ENCODE measurements around the gene P2RX5.
"Not testable (repeated sequence)": the region's sequence is repeated elsewhere in the genome, so short reads cannot be mapped to it uniquely, and the experiment has no call there.

P2RX5 gene

GRCh38 chr17:3712811-3713463, 17.0 kb upstream of the P2RX5 start:
- no peak for DNase-seq (ENCODE audit: low read depth in 1 of 2, low spot score in 1 of 2)

GRCh38 chr17:3710951-3711383, 15.0 kb upstream of the P2RX5 start:
- DNase-seq (ENCODE audit: low read depth in 1 of 2, low spot score in 1 of 2), result peak in 1 of 2 donors; percentile 83

GRCh38 chr17:3708366-3708765, 12.4 kb upstream of the P2RX5 start:
- DNase-seq (ENCODE audit: low read depth in 1 of 2, low spot score in 1 of 2), result no peak

- not testable (repeated sequence) for DNase-seq (ENCODE audit: low read depth in 1 of 2, low spot score in 1 of 2)
Measured at GRCh38 chr17:3705718-3705984, 9.7 kb upstream of the P2RX5 start.

GRCh38 chr17:3704931-3705717, 9.2 kb upstream of the P2RX5 start:
- no peak for DNase-seq (ENCODE audit: low read depth in 1 of 2, low spot score in 1 of 2)

- DNase-seq (ENCODE audit: low read depth in 1 of 2, low spot score in 1 of 2), result not testable (repeated sequence)
Measured at GRCh38 chr17:3702041-3702539, 6.1 kb upstream of the P2RX5 start.

GRCh38 chr17:3699951-3700350, 4.0 kb upstream of the P2RX5 start:
- DNase-seq (ENCODE audit: low read depth in 1 of 2, low spot score in 1 of 2), result no peak

GRCh38 chr17:3698139-3698538, 2.2 kb upstream of the P2RX5 start:
- no peak for DNase-seq (ENCODE audit: low read depth in 1 of 2, low spot score in 1 of 2)

- no peak for DNase-seq (ENCODE audit: low read depth in 1 of 2, low spot score in 1 of 2)
Measured at GRCh38 chr17:3697103-3697476, 1.1 kb upstream of the P2RX5 start.

GRCh38 chr17:3695129-3695722, 729 bp downstream of the P2RX5 start:
- no peak for DNase-seq (ENCODE audit: low read depth in 1 of 2, low spot score in 1 of 2)

- no peak for DNase-seq (ENCODE audit: low read depth in 1 of 2, low spot score in 1 of 2)
Measured at GRCh38 chr17:3693829-3694231, 2.1 kb downstream of the P2RX5 start.

GRCh38 chr17:3693141-3693540, 2.8 kb downstream of the P2RX5 start:
- no peak for DNase-seq (ENCODE audit: low read depth in 1 of 2, low spot score in 1 of 2)

- no peak for DNase-seq (ENCODE audit: low read depth in 1 of 2, low spot score in 1 of 2)
Measured at GRCh38 chr17:3692346-3692745, 3.6 kb downstream of the P2RX5 start.

GRCh38 chr17:3691617-3692067, 4.3 kb downstream of the P2RX5 start:
- no peak for DNase-seq (ENCODE audit: low read depth in 1 of 2, low spot score in 1 of 2)

GRCh38 chr17:3690094-3690715, 5.8 kb downstream of the P2RX5 start:
- no peak for DNase-seq (ENCODE audit: low read depth in 1 of 2, low spot score in 1 of 2)

- DNase-seq (ENCODE audit: low read depth in 1 of 2, low spot score in 1 of 2), result no peak
Measured at GRCh38 chr17:3689262-3690093, 6.5 kb downstream of the P2RX5 start.

- DNase-seq (ENCODE audit: low read depth in 1 of 2, low spot score in 1 of 2), result no peak
Measured at GRCh38 chr17:3688852-3689261, 7.1 kb downstream of the P2RX5 start.

- no peak for DNase-seq (ENCODE audit: low read depth in 1 of 2, low spot score in 1 of 2)
Measured at GRCh38 chr17:3688027-3688553, 7.9 kb downstream of the P2RX5 start.

- no peak for DNase-seq (ENCODE audit: low read depth in 1 of 2, low spot score in 1 of 2)
Measured at GRCh38 chr17:3685174-3685573, 10.8 kb downstream of the P2RX5 start.

GRCh38 chr17:3683054-3683511, 12.9 kb downstream of the P2RX5 start:
- DNase-seq (ENCODE audit: low read depth in 1 of 2, low spot score in 1 of 2), result peak; percentile 41 to 54

GRCh38 chr17:3682033-3682432, 13.9 kb downstream of the P2RX5 start:
- DNase-seq (ENCODE audit: low read depth in 1 of 2, low spot score in 1 of 2), result no peak

All from activated CD4-positive, alpha-beta T cell treated with anti-CD3 and anti-CD28 coated beads, Interleukin-2, amount 50 U/mL, for 24 hours (primary cell).